AG08395 (cell line): ENCODE results near the gene MAG.
A peak's percentile ranks its signal among the peaks of the same experiment; 100 is the strongest.

ENCODE experiments used
- DNase-seq: peaks from one replicate; pipeline ENCODE4 v3.0.0; 2012; ENCODE audit warnings: mixed read lengths, low spot score

The MAG gene

GRCh38 chr19:35318679-35319448, 26.9 kb downstream of the MAG start:
- peak; percentile 93 for DNase-seq

GRCh38 chr19:35320065-35320713, 28.2 kb downstream of the MAG start:
- DNase-seq: no peak

GRCh38 chr19:35321291-35321690, 29.3 kb downstream of the MAG start:
- no peak for DNase-seq

- DNase-seq: no peak
Observed at GRCh38 chr19:35322014-35322413, 30.1 kb downstream of the MAG start.

- no peak for DNase-seq
Observed at GRCh38 chr19:35327642-35328041, 35.7 kb downstream of the MAG start.

GRCh38 chr19:35328851-35329285, 36.9 kb downstream of the MAG start, which contains the start of gene CD22:
TSS of gene CD22 (plus strand) at chr19:35329187. CDS start at chr19:35332041, 2,854 bp downstream.
- no peak for DNase-seq

- no peak for DNase-seq
Observed at GRCh38 chr19:35329323-35329722, 37.4 kb downstream of the MAG start.

- DNase-seq: no peak
Observed at GRCh38 chr19:35330475-35330874, 38.5 kb downstream of the MAG start.

GRCh38 chr19:35331551-35332214, 39.7 kb downstream of the MAG start:
- no peak for DNase-seq

- no peak for DNase-seq
Observed at GRCh38 chr19:35332817-35333216, 40.9 kb downstream of the MAG start.

GRCh38 chr19:35334144-35334753, 42.3 kb downstream of the MAG start:
- no peak for DNase-seq

GRCh38 chr19:35336166-35336955, 44.4 kb downstream of the MAG start:
- no peak for DNase-seq

GRCh38 chr19:35337097-35337983, 45.4 kb downstream of the MAG start:
- no peak for DNase-seq

GRCh38 chr19:35337984-35338296, 46.0 kb downstream of the MAG start:
- no peak for DNase-seq

- no peak for DNase-seq
Observed at GRCh38 chr19:35340431-35340830, 48.5 kb downstream of the MAG start.

GRCh38 chr19:35341006-35341405, 49.0 kb downstream of the MAG start:
- DNase-seq: no peak

GRCh38 chr19:35341565-35342225, 49.7 kb downstream of the MAG start:
- no peak for DNase-seq

GRCh38 chr19:35342430-35342829, 50.5 kb downstream of the MAG start:
- no peak for DNase-seq

- DNase-seq: no peak
Observed at GRCh38 chr19:35344511-35345031, 52.6 kb downstream of the MAG start.

GRCh38 chr19:35345671-35346111, 53.7 kb downstream of the MAG start:
- no peak for DNase-seq
